HepG2 (cell line): ENCODE measurements around the gene CDHR1. TPM values are rescaled to one million over a fixed set of nuclear protein-coding genes. Genes with fewer than 3 reads are reported as not detected.

Experiments
- ATAC-seq: fragments of 200-7000 bp; cut with Tn5 transposase; 3 replicates; pipeline ENCODE4 v1.9.1; 2020; ENCODE audit warnings: mild to moderate bottlenecking, moderate library complexity
- BruUV-seq: library from RNA; stranded (reverse); fragments of 400-500 nt; replicated peaks from 2 replicates; lab custom pipeline; 2021; lab: Mats Ljungman, UMichigan
- CTCF ChIA-PET: fragments of 300-600 bp; formaldehyde crosslinking; extraction: SDS; loops from one replicate; lab custom pipeline; 2021; ENCODE audit warnings: low total read pairs, inconsistent platforms, low intra/inter-chr PET ratio; lab: Yijun Ruan, JAX
- POLR2A ChIA-PET: fragments of 350-600 bp; sonication (Branson Sonifier 250); formaldehyde crosslinking; loops from one replicate; lab custom pipeline; 2020; ENCODE audit warnings: antibody characterized with exemption, inconsistent platforms; lab: Yijun Ruan, JAX
- DNase-seq: peaks from one replicate; pipeline ENCODE4 v3.0.0-alpha.2; 2015; ENCODE audit warnings: low spot score
- FAIRE-seq: peaks from 3 replicates; lab custom pipeline; 2011; peaks lifted over from hg19 to GRCh38; lab: Jason Lieb, UNC
- H2AFZ ChIP-seq: one replicate; pipeline ENCODE4 v1.6.1; 2011; ENCODE audit warnings: low read length, inconsistent platforms
- H3K27ac ChIP-seq: fragments of 300-600 bp; 3 replicates; pipeline ENCODE4 v1.8.0; 2011; ENCODE audit warnings: mixed run types, mild to moderate bottlenecking, mixed read lengths, low read length, inconsistent platforms; ENCODE audit not compliant: insufficient read depth; ENCODE audit errors: extremely low read length
- H3K27me3 ChIP-seq, 2 experiments: fragments of 200-600 bp in 1 of 2; 2 replicates in 1 of 2; 3 replicates in 1 of 2; pipeline versions ENCODE4 v1.6.0 to v1.8.0; 2011; ENCODE audit warnings: low read length in 2 of 2, mild to moderate bottlenecking in 2 of 2, moderate library complexity in 2 of 2, inconsistent platforms in 1 of 2; ENCODE audit not compliant: insufficient read depth in 2 of 2, control insufficient read depth in 1 of 2
- H3K36me3 ChIP-seq, 2 experiments: fragments of 200-600 bp in 1 of 2; replicated peaks in 1 of 2; 2 replicates in 1 of 2; 3 replicates in 1 of 2; pipeline versions ENCODE4 v1.5.1 to v1.8.0; 2011; ENCODE audit warnings: low read length in 2 of 2, inconsistent platforms in 1 of 2; ENCODE audit not compliant: insufficient read depth in 2 of 2, control insufficient read depth in 1 of 2
- H3K4me1 ChIP-seq: 2 replicates; pipeline ENCODE4 v1.5.1; 2012; ENCODE audit warnings: low read length, inconsistent platforms; ENCODE audit not compliant: insufficient read depth
- H3K4me2 ChIP-seq: 2 replicates; pipeline ENCODE4 v1.6.0; 2011; ENCODE audit warnings: low read depth, low read length, inconsistent platforms
- H3K4me3 ChIP-seq, 3 experiments: fragments of 200-600 bp in 1 of 3; sonication (generic), shearing (Covaris generic) in 1 of 3; replicated peaks in 1 of 3; 2 replicates each; pipeline ENCODE4 v1.5.1; 2011 to 2016; ENCODE audit warnings: low read length in 3 of 3, inconsistent platforms in 2 of 3, low read depth in 2 of 3, mild to moderate bottlenecking in 2 of 3, control low read depth in 1 of 3, mixed read lengths in 1 of 3; ENCODE audit not compliant: insufficient read depth in 1 of 3
- H3K79me2 ChIP-seq: one replicate; pipeline ENCODE4 v1.6.1; 2011; ENCODE audit warnings: low read length, inconsistent platforms; ENCODE audit not compliant: insufficient read depth
- H3K9ac ChIP-seq: 2 replicates; pipeline ENCODE4 v1.6.0; 2011; ENCODE audit warnings: mild to moderate bottlenecking, low read depth, low read length, inconsistent platforms; ENCODE audit not compliant: insufficient read depth
- H3K9me3 ChIP-seq: 2 replicates; pipeline ENCODE4 v1.5.1; 2012; ENCODE audit warnings: mild to moderate bottlenecking, low read length
- H4K20me1 ChIP-seq: 2 replicates; pipeline ENCODE4 v1.6.0; 2011; ENCODE audit warnings: inconsistent platforms, mild to moderate bottlenecking, low read length, moderate library complexity; ENCODE audit not compliant: insufficient read depth
- MEIS2 ChIP-seq: sonication (generic); formaldehyde crosslinking; IDR thresholded peaks from 2 replicates; pipeline ENCODE4 v1.9.0; 2021; ENCODE audit warnings: mild to moderate bottlenecking, missing genetic modification reagents
- MNT ChIP-seq: fragments of 450-650 bp; IDR thresholded peaks from 2 replicates; pipeline ENCODE4 v1.6.1; 2016
- POGZ ChIP-seq: sonication (generic); formaldehyde crosslinking; IDR thresholded peaks from 2 replicates; pipeline ENCODE4 v1.4.0; 2020; ENCODE audit warnings: mild to moderate bottlenecking, missing genetic modification reagents
- POLR2AphosphoS5 ChIP-seq: IDR thresholded peaks from 2 replicates; pipeline ENCODE4 v1.6.1; 2012; ENCODE audit warnings: low read depth, low read length
- SRSF4 ChIP-seq: fragments of 200-400 bp; formaldehyde crosslinking; IDR thresholded peaks from one replicate; pipeline ENCODE4 v1.6.1; 2018; ENCODE audit warnings: mild to moderate bottlenecking, low read depth, low read length, moderate library complexity; ENCODE audit not compliant: poor library complexity, severe bottlenecking
- TOE1 ChIP-seq: sonication (generic); formaldehyde crosslinking; IDR thresholded peaks from 2 replicates; pipeline ENCODE4 v1.4.0; 2020; ENCODE audit warnings: mild to moderate bottlenecking, missing genetic modification reagents
- ZBTB33 ChIP-seq: sonication (generic); formaldehyde crosslinking; IDR thresholded peaks from 2 replicates; pipeline ENCODE4 v1.4.0; 2020; ENCODE audit warnings: missing genetic modification reagents
- ZFY ChIP-seq: sonication (generic); formaldehyde crosslinking; IDR thresholded peaks from 2 replicates; pipeline ENCODE4 v1.4.0; 2020; ENCODE audit warnings: missing genetic modification reagents
- WGBS: methylation state at CpG from one replicate; pipeline ENCODE4 v1.1.6; 2017; ENCODE audit warnings: low lambda C conversion rate; 5-methylcytosine and 5-hydroxymethylcytosine counted together
- in situ Hi-C: cut with HindIII; loops from 2 replicates; pipeline ENCODE4 v1.10.0; 2017; ENCODE audit warnings: low pct_unique_long_range_greater_than_20kb; ENCODE audit not compliant: extremely low pct_ligation_motif_present
- intact Hi-C: fragments of 100-400 bp; cut with micrococcal nuclease; formaldehyde crosslinking; loops from one replicate; pipeline ENCODE4 v1.10.0; 2022; ENCODE audit not compliant: unreplicated experiment
- polyA plus RNA-seq, 8 experiments: library from polyadenylated mRNA; depleted of rRNA in 3 of 8; stranded (reverse) in 7 of 8; unstranded in 1 of 8; fragments of >200 nt; fragmentation: Illumina TruSeq in 4 of 8; extraction: Trizol in 4 of 8; gene quantifications; 2 replicates each; pipeline versions ENCODE4 v1.2.1 to v1.2.3, GENCODE V29; 2011 to 2016; ENCODE audit warnings: low read depth in 4 of 8, missing spikeins in 1 of 8, mixed read lengths in 1 of 8; ENCODE audit not compliant: insufficient read depth in 1 of 8
- total RNA-seq, 5 experiments: library from RNA; depleted of rRNA; stranded (reverse); fragments of >200 nt; fragmentation: Illumina TruSeq; extraction: Trizol; gene quantifications; 2 replicates each; pipeline ENCODE4 v1.2.3, GENCODE V29; 2016; ENCODE audit warnings: low read depth in 1 of 5
- TF ChIP-seq, protein P1 (sequence below): sonication (generic); formaldehyde crosslinking; IDR thresholded peaks from 2 replicates; pipeline ENCODE4 v1.4.0; 2020; ENCODE audit warnings: missing genetic modification reagents
- TF ChIP-seq, protein P2 (sequence below): sonication (generic); formaldehyde crosslinking; IDR thresholded peaks from 2 replicates; pipeline ENCODE4 v1.4.0; 2020; ENCODE audit warnings: missing genetic modification reagents, borderline replicate concordance

Gene CDHR1
- total and polyA plus RNA-seq, 2 of the 13 experiments (the other 11 are each of a cell fraction or from before 2014, with no cell fraction given), result 0.04 to 0.09 TPM

- Histone ChIP-seq H4K20me1 (no peaks in the 10 kb centered on the region), H3K4me2 (no peak overlapping the region), H3K9me3 (no peaks in the 10 kb centered on the region), H3K4me3 (no peak overlapping the region), H3K4me1 (no peaks in the 10 kb centered on the region), H3K36me3 (no peaks in the 10 kb centered on the region), H2AFZ (no peak overlapping the region), H3K27me3 (peaks cover 4 to 8% of the 10 kb centered on the region in 2 experiments; a peak in 3 of 5 replicates), H3K27ac (no peak overlapping the region), H3K79me2 (no peaks in the 10 kb centered on the region), H3K9ac (no peak overlapping the region)
- ChIA-PET POLR2A (no interaction called here), CTCF (no interaction called here)
- BruUV-seq, result no TSS peak
- in situ Hi-C loops (no loop called here), intact Hi-C loops (no loop called here)
- TF ChIP-seq, protein P1, sequence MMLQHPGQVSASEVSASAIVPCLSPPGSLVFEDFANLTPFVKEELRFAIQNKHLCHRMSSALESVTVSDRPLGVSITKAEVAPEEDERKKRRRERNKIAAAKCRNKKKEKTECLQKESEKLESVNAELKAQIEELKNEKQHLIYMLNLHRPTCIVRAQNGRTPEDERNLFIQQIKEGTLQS (CRISPR knock-in tag), result no peak
- TF ChIP-seq ZFY (CRISPR knock-in tag), result no peak
- TF ChIP-seq MEIS2, result no peak
- TF ChIP-seq SRSF4, result no peak
- TF ChIP-seq MNT, result no peak
- no peak for TF ChIP-seq POGZ
- no peak for TF ChIP-seq TOE1 (CRISPR knock-in tag)
- no peak for TF ChIP-seq ZBTB33
- TF ChIP-seq, protein P2, sequence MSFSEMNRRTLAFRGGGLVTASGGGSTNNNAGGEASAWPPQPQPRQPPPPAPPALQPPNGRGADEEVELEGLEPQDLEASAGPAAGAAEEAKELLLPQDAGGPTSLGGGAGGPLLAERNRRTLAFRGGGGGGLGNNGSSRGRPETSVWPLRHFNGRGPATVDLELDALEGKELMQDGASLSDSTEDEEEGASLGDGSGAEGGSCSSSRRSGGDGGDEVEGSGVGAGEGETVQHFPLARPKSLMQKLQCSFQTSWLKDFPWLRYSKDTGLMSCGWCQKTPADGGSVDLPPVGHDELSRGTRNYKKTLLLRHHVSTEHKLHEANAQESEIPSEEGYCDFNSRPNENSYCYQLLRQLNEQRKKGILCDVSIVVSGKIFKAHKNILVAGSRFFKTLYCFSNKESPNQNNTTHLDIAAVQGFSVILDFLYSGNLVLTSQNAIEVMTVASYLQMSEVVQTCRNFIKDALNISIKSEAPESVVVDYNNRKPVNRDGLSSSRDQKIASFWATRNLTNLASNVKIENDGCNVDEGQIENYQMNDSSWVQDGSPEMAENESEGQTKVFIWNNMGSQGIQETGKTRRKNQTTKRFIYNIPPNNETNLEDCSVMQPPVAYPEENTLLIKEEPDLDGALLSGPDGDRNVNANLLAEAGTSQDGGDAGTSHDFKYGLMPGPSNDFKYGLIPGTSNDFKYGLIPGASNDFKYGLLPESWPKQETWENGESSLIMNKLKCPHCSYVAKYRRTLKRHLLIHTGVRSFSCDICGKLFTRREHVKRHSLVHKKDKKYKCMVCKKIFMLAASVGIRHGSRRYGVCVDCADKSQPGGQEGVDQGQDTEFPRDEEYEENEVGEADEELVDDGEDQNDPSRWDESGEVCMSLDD (CRISPR knock-in tag), result no peak
- TF ChIP-seq POLR2AphosphoS5, result no peak
- WGBS, result 2% methylated on average over 11 of the region's 11 CpGs
- DNase-seq (no peak), FAIRE-seq (no peak), ATAC-seq (no peak)
These were observed 8.7 kb upstream of the CDHR1 start for GRCh38 chr10:84185526-84186175.
